ENCODE measurements around the gene OLFM4. TPM values are rescaled to one million over a fixed set of nuclear protein-coding genes. Genes with fewer than 3 reads are reported as not detected.

The OLFM4 gene
- total and polyA plus RNA-seq, 2 experiments from 2014 or later = not detected

- TF ChIP-seq ZNF462 (CRISPR knock-in tag; IDR thresholded peaks at IDR 0.05) (no peak), EZH2 (IDR thresholded peaks at IDR 0.05; ENCODE audit: low read depth, unreplicated experiment) (no peak), ETS1 (IDR thresholded peaks at IDR 0.05) (no peak), NANOG (IDR thresholded peaks at IDR 0.05; ENCODE audit: borderline replicate concordance) (no peak)
Measured at GRCh38 chr13:53014495-53015443, 13.8 kb upstream of the OLFM4 start (continued).

- H3K27ac Mint-ChIP-seq = no peak overlapping the region
- Histone ChIP-seq H3K4me1 (ENCODE audit: insufficient read depth) (peaks cover 4% of the 10 kb centered on the region; the same call in 1 of the 2 replicates), H3F3A (replicated peaks; ENCODE audit: low read depth) (no peaks in the 10 kb centered on the region), H3K9me2 (ENCODE audit: insufficient read depth) (peaks cover 9% of the 10 kb centered on the region), H4K20me1 (replicated peaks; ENCODE audit: insufficient read depth) (no peaks in the 10 kb centered on the region), H3K4me2 (no peak overlapping the region), H3K27me3 (ENCODE audit: insufficient read depth) (no peaks in the 10 kb centered on the region), H3K79me2 (replicated peaks; ENCODE audit: insufficient read depth) (no peaks in the 10 kb centered on the region), H3K36me3 (ENCODE audit: insufficient read depth) (no peaks in the 10 kb centered on the region), H2AFZ (no peak overlapping the region), H3K4me3 (no peak overlapping the region), H3K27ac (ENCODE audit: low read depth) (no peak overlapping the region)
- ATAC-seq (no peak), DNase-seq (ENCODE audit: low spot score) (no peak)
- H3K4me3 Mint-ChIP-seq = no peak overlapping the region
- H3K36me3 Mint-ChIP-seq (ENCODE audit: low read depth) = no peaks in the 10 kb centered on the region
- H3K9me3 Mint-ChIP-seq = peaks cover 3% of the 10 kb centered on the region; the same call in 1 of the 3 replicates
- H3K4me1 Mint-ChIP-seq = 0 out of 3 replicates have a peak, but pooled peaks cover 4% of the 10 kb centered on the region
- H3K27me3 Mint-ChIP-seq (ENCODE audit: insufficient read depth, low read depth, poor library complexity) = peaks cover 2% of the 10 kb centered on the region
- no peak for TF ChIP-seq STAT1 (IDR thresholded peaks at IDR 0.05; ENCODE audit: unreplicated experiment)
- no peak for TF ChIP-seq ETS1 (IDR thresholded peaks at IDR 0.05)
- TF ChIP-seq POLR2AphosphoS5 (IDR thresholded peaks at IDR 0.05; ENCODE audit: low read depth) = no peak
- no peak for TF ChIP-seq ZNF331 (CRISPR knock-in tag; IDR thresholded peaks at IDR 0.05; ENCODE audit: low read depth)
- TF ChIP-seq JUNB (IDR thresholded peaks at IDR 0.05; ENCODE audit: unreplicated experiment) = no peak
- TF ChIP-seq EZH2 (IDR thresholded peaks at IDR 0.05; ENCODE audit: low read depth, unreplicated experiment) = no peak
- no peak for TF ChIP-seq REST (IDR thresholded peaks at IDR 0.05; ENCODE audit: unreplicated experiment)
- no peak for TF ChIP-seq NANOG (IDR thresholded peaks at IDR 0.05; ENCODE audit: borderline replicate concordance)
- TF ChIP-seq CREB1 (CRISPR knock-in tag; IDR thresholded peaks at IDR 0.05; ENCODE audit: low read depth) = no peak
- no peak for TF ChIP-seq ZNF114 (CRISPR knock-in tag; IDR thresholded peaks at IDR 0.05)
Measured at GRCh38 chr13:53015971-53016370, 12.6 kb upstream of the OLFM4 start.
